Stomach (tissue), 4 donors: ENCODE results near the gene EPB41L2.

Experiments used
- CTCF ChIP-seq, 7 experiments: fragments of 450-650 bp in 4 of 7; fragments of 200-600 bp in 3 of 7; sonication (generic) in 3 of 7; IDR thresholded peaks; one replicate each; pipeline ENCODE4 v1.5.1; 2016 to 2019; ENCODE audit warnings: antibody characterized with exemption in 7 of 7, control low read depth in 2 of 7, mild to moderate bottlenecking in 1 of 7
- EP300 ChIP-seq: sonication (generic); formaldehyde crosslinking; IDR thresholded peaks from one replicate; pipeline ENCODE4 v1.6.1; 2017; ENCODE audit warnings: antibody characterized with exemption
- POLR2A ChIP-seq, 4 donors: fragments of 450-650 bp; IDR thresholded peaks; one replicate each; pipeline ENCODE4 v1.6.1; 2016; ENCODE audit warnings: antibody characterized with exemption in 4 of 4, control low read depth in 2 of 4, mild to moderate bottlenecking in 1 of 4, moderate library complexity in 1 of 4

- TF ChIP-seq CTCF (IDR thresholded peaks at IDR 0.05), result no peak
- no peak for TF ChIP-seq POLR2A (IDR thresholded peaks at IDR 0.05)
- no peak for TF ChIP-seq EP300
Measured at GRCh38 chr6:131049608-131050007, 13.4 kb downstream of the EPB41L2 start.
